GM23338 (cell line): ENCODE data around the gene MAP4K4. TPM values are rescaled to one million over a fixed set of nuclear protein-coding genes. Genes with fewer than 3 reads are reported as not detected.

ENCODE experiments used
- ATAC-seq: fragments of 200-7000 bp; cut with Tn5 transposase; 3 replicates; pipeline ENCODE4 v1.9.1; 2020
- DNase-seq: peaks from one replicate; pipeline ENCODE4 v3.0.0-alpha.2; 2015; ENCODE audit warnings: low spot score
- H2AFZ ChIP-seq: fragments of 200-600 bp; sonication (generic); 2 replicates; pipeline ENCODE4 v1.8.0; 2016; ENCODE audit warnings: antibody characterized with exemption, mild to moderate bottlenecking, moderate library complexity
- H3F3A ChIP-seq: fragments of 200-600 bp; sonication (generic); replicated peaks from 2 replicates; pipeline ENCODE4 v1.8.0; 2017; ENCODE audit warnings: antibody characterized with exemption, mixed run types, low read depth
- H3K27ac ChIP-seq: fragments of 200-600 bp; sonication (generic); 2 replicates; pipeline ENCODE4 v1.6.1; 2016; ENCODE audit warnings: low read depth
- H3K27me3 ChIP-seq: fragments of 200-600 bp; sonication (generic); 2 replicates; pipeline ENCODE4 v1.8.0; 2016; ENCODE audit warnings: mild to moderate bottlenecking, mixed run types, moderate library complexity; ENCODE audit not compliant: insufficient read depth
- H3K36me3 ChIP-seq: fragments of 200-600 bp; sonication (generic); 2 replicates; pipeline ENCODE4 v1.8.0; 2016; ENCODE audit warnings: mild to moderate bottlenecking; ENCODE audit not compliant: insufficient read depth
- H3K4me1 ChIP-seq: fragments of 200-600 bp; sonication (generic); 2 replicates; pipeline ENCODE4 v1.8.0; 2016; ENCODE audit warnings: mild to moderate bottlenecking, moderate library complexity; ENCODE audit not compliant: insufficient read depth
- H3K4me2 ChIP-seq: fragments of 200-600 bp; sonication (generic); 2 replicates; pipeline ENCODE4 v1.7.1; 2017; ENCODE audit warnings: mixed run types
- H3K4me3 ChIP-seq: fragments of 200-600 bp; sonication (generic); 2 replicates; pipeline ENCODE4 v1.6.1; 2016; ENCODE audit warnings: mixed run types
- H3K79me2 ChIP-seq: fragments of 200-600 bp; sonication (generic); replicated peaks from 2 replicates; pipeline ENCODE4 v1.8.0; 2017; ENCODE audit warnings: mild to moderate bottlenecking; ENCODE audit not compliant: insufficient read depth
- H3K9me2 ChIP-seq: fragments of 200-600 bp; sonication (generic); 2 replicates; pipeline ENCODE4 v1.8.0; 2017; ENCODE audit not compliant: insufficient read depth
- H4K20me1 ChIP-seq: fragments of 200-600 bp; sonication (generic); replicated peaks from 2 replicates; pipeline ENCODE4 v1.8.0; 2017; ENCODE audit warnings: mild to moderate bottlenecking; ENCODE audit not compliant: insufficient read depth
- H3K27ac Mint-ChIP-seq: 2 replicates; pipeline ENCODE4 v1.8.0; 2020; ENCODE audit warnings: inconsistent platforms, mild to moderate bottlenecking, moderate library complexity, mixed read lengths
- H3K27me3 Mint-ChIP-seq: 3 replicates; pipeline ENCODE4 v1.8.0; 2022; ENCODE audit warnings: low read depth, mild to moderate bottlenecking, moderate library complexity, mixed read lengths, inconsistent platforms; ENCODE audit not compliant: insufficient read depth, poor library complexity
- H3K36me3 Mint-ChIP-seq: 3 replicates; pipeline ENCODE4 v1.8.0; 2021; ENCODE audit warnings: low read depth, mild to moderate bottlenecking, inconsistent platforms, moderate library complexity, mixed read lengths
- H3K4me1 Mint-ChIP-seq: 3 replicates; pipeline ENCODE4 v1.8.0; 2020; ENCODE audit warnings: mild to moderate bottlenecking, inconsistent platforms, mixed read lengths
- H3K4me3 Mint-ChIP-seq: 3 replicates; pipeline ENCODE4 v1.8.0; 2021; ENCODE audit warnings: moderate library complexity, mild to moderate bottlenecking, inconsistent platforms, mixed read lengths
- H3K9me3 Mint-ChIP-seq: 3 replicates; pipeline ENCODE4 v1.8.0; 2020; ENCODE audit warnings: moderate library complexity, mild to moderate bottlenecking, inconsistent platforms, mixed read lengths
- CREB1 ChIP-seq: fragments of 250-450 bp; sonication (Bioruptor Pico); IDR thresholded peaks from 2 replicates; pipeline ENCODE4 v1.5.0; 2020; ENCODE audit warnings: low read depth, mild to moderate bottlenecking, moderate library complexity
- CTCF ChIP-seq, 2 experiments: fragments of 200-600 bp in 1 of 2; sonication (generic) in 1 of 2; conservative IDR thresholded peaks; 2 replicates each; pipeline versions ENCODE4 v1.5.1 to v1.6.1; 2016 to 2017; ENCODE audit warnings: antibody characterized with exemption in 2 of 2, low read depth in 2 of 2, mild to moderate bottlenecking in 2 of 2, moderate library complexity in 1 of 2
- ETS1 ChIP-seq: IDR thresholded peaks from 2 replicates; pipeline ENCODE4 v1.6.1; 2016; ENCODE audit warnings: antibody characterized with exemption
- EZH2 ChIP-seq: fragments of 200-600 bp; sonication (generic); IDR thresholded peaks from one replicate; pipeline ENCODE4 v1.8.0; 2017; ENCODE audit warnings: antibody characterized with exemption, mild to moderate bottlenecking, low read depth; ENCODE audit not compliant: unreplicated experiment
- EZH2phosphoT487 ChIP-seq: fragments of 200-600 bp; sonication (generic); IDR thresholded peaks from one replicate; pipeline ENCODE4 v1.8.1; 2018; ENCODE audit warnings: antibody characterized with exemption; ENCODE audit not compliant: unreplicated experiment
- JUNB ChIP-seq: IDR thresholded peaks from one replicate; pipeline ENCODE4 v1.6.1; 2016; ENCODE audit warnings: antibody characterized with exemption; ENCODE audit not compliant: unreplicated experiment
- NANOG ChIP-seq: IDR thresholded peaks from 2 replicates; pipeline ENCODE4 v1.6.1; 2016; ENCODE audit warnings: antibody characterized with exemption, borderline replicate concordance
- POLR2AphosphoS5 ChIP-seq: IDR thresholded peaks from 2 replicates; pipeline ENCODE4 v1.6.1; 2016; ENCODE audit warnings: antibody characterized with exemption, low read depth
- ZNF114 ChIP-seq: fragments of 250-450 bp; sonication (Bioruptor Pico); IDR thresholded peaks from 2 replicates; pipeline ENCODE4 v1.5.0; 2020; ENCODE audit warnings: mild to moderate bottlenecking, moderate library complexity
- ZNF331 ChIP-seq: fragments of 250-450 bp; sonication (Bioruptor Pico); IDR thresholded peaks from 2 replicates; pipeline ENCODE4 v1.5.0; 2020; ENCODE audit warnings: low read depth, mild to moderate bottlenecking, moderate library complexity
- ZNF462 ChIP-seq: fragments of 250-450 bp; sonication (Bioruptor Pico); IDR thresholded peaks from 2 replicates; pipeline ENCODE4 v1.5.0; 2020; ENCODE audit warnings: mild to moderate bottlenecking, moderate library complexity
- polyA plus RNA-seq: library from polyadenylated mRNA; unstranded; fragments of >200 nt; fragmentation: Nextera tagmentation; extraction: Ambion mirVana; gene quantifications from 2 replicates; pipeline ENCODE4 v1.2.1, GENCODE V29; 2016
- total RNA-seq: library from RNA; depleted of rRNA; stranded (reverse); fragments of >200 nt; shearing (Covaris generic); gene quantifications from 2 replicates; pipeline ENCODE4 v1.2.3, GENCODE V29; 2014

Gene MAP4K4
- total and polyA plus RNA-seq, 2 experiments from 2014 or later = 34.6 to 99.2 TPM

- TF ChIP-seq ZNF462 (CRISPR knock-in tag) = no peak
- no peak for TF ChIP-seq EZH2
Observed at GRCh38 chr2:101740555-101740964, 43.1 kb downstream of the MAP4K4 start (continued).

- Histone ChIP-seq H3F3A (peaks cover 6% of the 10 kb centered on the region), H3K4me3 (peak overlapping the region; percentile 14; the same call in 1 of the 2 replicates), H2AFZ (no peak overlapping the region), H4K20me1 (peaks cover 22% of the 10 kb centered on the region; the same call in 1 of the 2 replicates), H3K27ac (peak overlapping the region; percentile 94), H3K4me2 (peak overlapping the region; percentile 69), H3K4me1 (peaks cover 78% of the 10 kb centered on the region), H3K79me2 (peaks cover 96% of the 10 kb centered on the region), H3K36me3 (no peaks in the 10 kb centered on the region), H3K9me2 (no peaks in the 10 kb centered on the region), H3K27me3 (no peaks in the 10 kb centered on the region)
- Mint-ChIP-seq H3K4me3 (peak overlapping the region; percentile 51), H3K4me1 (peaks cover 85% of the 10 kb centered on the region), H3K27ac (peak overlapping the region; percentile 96), H3K36me3 (no peaks in the 10 kb centered on the region), H3K27me3 (peaks cover 2% of the 10 kb centered on the region), H3K9me3 (no peaks in the 10 kb centered on the region)
- ATAC-seq (peak; percentile 95), DNase-seq (peak; percentile 85)
- TF ChIP-seq POLR2AphosphoS5 (no peak), JUNB (no peak), ETS1 (no peak), ZNF331 (CRISPR knock-in tag) (no peak), EZH2phosphoT487 (no peak), CTCF (conservative IDR thresholded peaks at IDR 0.05; ENCODE audit: low read depth in 2 of 2) (peak in 1 of 2 experiments; percentile 11; a peak in 1 of 4 replicates), ZNF114 (CRISPR knock-in tag) (no peak), CREB1 (no peak), NANOG (no peak)
Observed at GRCh38 chr2:101741775-101742520, 44.4 kb downstream of the MAP4K4 start.
